ENCODE measurements around the gene CLOCK.

- TF ChIP-seq SP2 (tag by site-specific recombination; IDR thresholded peaks at IDR 0.05) (no peak), ZBTB21 (tag by site-specific recombination; IDR thresholded peaks at IDR 0.05) (no peak), ZNF350 (tag by site-specific recombination; IDR thresholded peaks at IDR 0.05) (no peak)
Observed at GRCh38 chr4:55518442-55518841, 28.3 kb downstream of the CLOCK start.

Data from HEK293 (cell line).